Sigmoid colon (tissue), 4 donors: Measurements from ENCODE around the gene MRPL9.

Source experiments
- CTCF ChIP-seq, 4 experiments: fragments of 450-650 bp in 3 of 4; fragments of 200-600 bp in 1 of 4; IDR thresholded peaks; one replicate each; pipeline ENCODE4 v1.5.1; 2016 to 2019; ENCODE audit warnings: antibody characterized with exemption in 4 of 4, mild to moderate bottlenecking in 3 of 4, moderate library complexity in 2 of 4
- EP300 ChIP-seq, 4 donors: sonication (generic); formaldehyde crosslinking; IDR thresholded peaks; one replicate each; pipeline ENCODE4 v1.6.1; 2017; ENCODE audit warnings: antibody characterized with exemption in 4 of 4
- POLR2A ChIP-seq, 2 donors: fragments of 450-650 bp; IDR thresholded peaks; one replicate each; pipeline ENCODE4 v1.6.1; 2016; ENCODE audit warnings: antibody characterized with exemption in 2 of 2, mild to moderate bottlenecking in 2 of 2, moderate library complexity in 2 of 2

GRCh38 chr1:151803915-151804314 lies 40.6 kb upstream of the MRPL9 start:
- TF ChIP-seq POLR2A (IDR thresholded peaks at IDR 0.05): no peak
- no peak for TF ChIP-seq CTCF (IDR thresholded peaks at IDR 0.05)
- TF ChIP-seq EP300 (IDR thresholded peaks at IDR 0.05): no peak
